NK-92 treated with Interleukin-12 subunit alpha and Interleukin-12 subunit beta, amount 100 ng/mL, for 24 hours (cell line): Measurements from ENCODE around the gene MAP3K6.

ENCODE experiments used
- DNase-seq: peaks from one replicate; lab custom pipeline; 2025; lab: John Stamatoyannopoulos, UW

MAP3K6 gene

GRCh38 chr1:27335506-27336422 is 31.0 kb downstream of the MAP3K6 start:
- no peak for DNase-seq

- no peak for DNase-seq
These were observed 33.0 kb downstream of the MAP3K6 start for GRCh38 chr1:27333717-27334279.

GRCh38 chr1:27332536-27333281 is 34.1 kb downstream of the MAP3K6 start:
- DNase-seq = no peak

- DNase-seq = no peak
These were observed 34.8 kb downstream of the MAP3K6 start for GRCh38 chr1:27331922-27332321.

GRCh38 chr1:27331426-27331825 is 35.3 kb downstream of the MAP3K6 start:
- no peak for DNase-seq

DNA sequence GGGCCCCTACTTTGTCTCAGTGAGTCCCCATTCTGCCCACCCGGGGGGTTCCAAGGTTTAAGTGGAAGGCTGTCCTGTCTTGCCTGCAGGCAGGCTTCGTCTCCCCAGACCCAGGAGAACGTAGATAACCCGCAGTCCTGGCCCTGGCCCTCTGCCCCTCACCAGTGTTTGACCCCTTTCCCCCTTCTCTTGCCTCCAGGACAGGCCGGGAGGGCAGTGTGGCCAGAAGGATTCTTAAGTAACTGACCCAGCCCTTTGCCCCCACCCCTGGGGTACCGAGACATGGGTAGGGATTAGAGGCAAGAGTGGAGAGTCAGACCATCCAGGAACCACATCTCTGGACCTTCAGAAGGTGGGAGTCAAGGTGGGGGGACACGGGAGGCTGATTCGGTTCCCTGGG is 36.0 kb downstream of the MAP3K6 start:
- DNase-seq = no peak

DNA sequence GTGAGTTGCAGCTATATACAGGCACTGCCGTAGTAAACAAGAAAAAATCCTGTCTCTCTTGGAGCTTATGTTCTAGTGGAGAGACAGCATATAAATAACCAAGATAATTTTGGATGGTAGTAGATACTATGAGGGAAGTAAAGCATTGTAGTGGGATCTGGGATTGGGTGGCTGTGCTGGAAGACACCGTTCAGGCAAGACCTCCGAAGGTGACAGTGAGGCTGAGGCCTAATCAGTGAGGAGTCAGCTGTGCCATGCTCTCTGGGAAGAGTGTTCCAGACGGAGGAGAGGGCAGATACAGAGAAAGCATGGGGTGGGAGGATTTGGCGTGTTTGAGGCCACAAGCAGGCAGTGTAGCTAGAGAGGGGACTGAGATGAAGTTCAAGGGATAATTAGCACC is 38.8 kb downstream of the MAP3K6 start:
- DNase-seq = no peak

- DNase-seq = no peak
These were observed 41.5 kb downstream of the MAP3K6 start for GRCh38 chr1:27325286-27325685.

DNA sequence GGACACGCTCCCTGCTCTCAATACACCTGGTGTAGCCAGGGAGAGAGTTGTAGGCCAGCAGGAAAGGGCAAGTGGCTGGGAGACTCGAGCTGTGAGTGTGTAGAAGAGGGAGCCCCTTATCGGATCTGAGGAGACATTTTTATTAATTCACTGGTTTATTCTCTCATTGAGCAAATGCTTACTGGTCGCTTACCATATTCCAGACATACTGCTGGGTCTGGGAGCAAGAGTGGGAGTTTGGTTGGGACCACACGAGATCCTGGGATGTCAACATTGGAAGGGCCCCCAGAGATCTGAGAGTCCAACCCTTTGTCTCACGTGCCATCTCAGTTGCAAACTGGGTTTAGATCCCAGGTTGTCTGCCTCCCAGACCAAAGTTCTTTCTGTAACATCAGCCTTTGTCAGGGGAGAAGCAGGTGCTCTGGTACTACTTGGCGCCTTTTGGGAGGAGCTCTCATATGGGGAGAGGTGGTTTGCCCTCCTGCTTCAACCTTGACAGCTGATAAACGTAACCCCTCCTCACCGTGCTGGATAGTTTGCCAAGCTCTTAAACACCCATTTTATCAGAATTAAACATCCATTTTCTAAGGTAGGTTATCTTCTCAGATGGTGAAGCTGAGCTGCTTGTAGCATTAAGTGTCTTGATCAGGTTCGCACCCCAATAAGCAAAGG is 44.1 kb downstream of the MAP3K6 start:
- no peak for DNase-seq

- peak; percentile 93 for DNase-seq
These were observed 44.8 kb downstream of the MAP3K6 start, which contains the start of gene TMEM222 for GRCh38 chr1:27321813-27322568. TMEM222 (plus strand) TSS chr1:27322163; CDS start chr1:27322198, 35 bp downstream.

DNA sequence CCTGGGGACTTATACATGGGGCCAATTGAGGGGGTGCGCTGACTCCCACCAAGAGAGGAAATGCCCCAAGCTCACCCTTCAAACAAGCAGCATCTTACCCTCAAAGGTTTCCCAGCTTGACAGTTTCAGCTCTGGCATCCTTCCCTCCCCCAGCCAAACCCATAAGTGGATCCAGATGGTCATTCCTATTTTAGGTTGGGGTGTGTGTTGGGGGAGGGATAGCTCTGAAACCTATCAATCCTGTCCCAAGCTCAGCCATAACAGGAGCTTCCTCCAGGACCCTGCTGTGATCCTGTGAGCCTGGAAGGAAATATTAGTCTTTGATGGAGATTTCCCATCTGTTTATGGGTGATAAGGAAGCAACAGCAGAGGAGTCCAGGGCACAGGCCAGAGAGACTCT is 48.2 kb downstream of the MAP3K6 start:
- no peak for DNase-seq

- DNase-seq = no peak
These were observed 48.6 kb downstream of the MAP3K6 start for GRCh38 chr1:27318136-27318535.

- DNase-seq = no peak
These were observed 49.9 kb downstream of the MAP3K6 start for GRCh38 chr1:27316860-27317259.

DNA sequence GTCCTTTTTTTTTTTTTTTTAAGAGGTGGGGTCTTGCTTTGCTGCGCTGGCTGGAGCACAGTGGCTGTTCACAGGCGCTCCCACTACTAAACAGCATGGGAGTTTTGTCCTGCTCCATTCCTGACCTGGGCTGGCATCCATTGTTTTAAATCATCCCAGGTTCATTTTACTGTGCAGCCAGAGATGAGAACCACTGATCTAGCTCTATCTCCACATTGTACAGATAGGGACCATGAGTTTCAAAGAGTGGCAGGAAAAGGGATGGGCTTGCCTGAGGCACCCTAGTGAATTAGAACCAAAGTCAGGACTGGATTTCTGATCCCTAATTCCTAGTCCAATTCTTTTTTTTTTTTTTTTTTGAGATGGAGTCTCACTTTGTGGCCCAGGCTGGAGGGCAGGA is 52.0 kb downstream of the MAP3K6 start:
- DNase-seq = no peak

GRCh38 chr1:27314169-27314568 is 52.6 kb downstream of the MAP3K6 start:
- DNase-seq = no peak

DNA sequence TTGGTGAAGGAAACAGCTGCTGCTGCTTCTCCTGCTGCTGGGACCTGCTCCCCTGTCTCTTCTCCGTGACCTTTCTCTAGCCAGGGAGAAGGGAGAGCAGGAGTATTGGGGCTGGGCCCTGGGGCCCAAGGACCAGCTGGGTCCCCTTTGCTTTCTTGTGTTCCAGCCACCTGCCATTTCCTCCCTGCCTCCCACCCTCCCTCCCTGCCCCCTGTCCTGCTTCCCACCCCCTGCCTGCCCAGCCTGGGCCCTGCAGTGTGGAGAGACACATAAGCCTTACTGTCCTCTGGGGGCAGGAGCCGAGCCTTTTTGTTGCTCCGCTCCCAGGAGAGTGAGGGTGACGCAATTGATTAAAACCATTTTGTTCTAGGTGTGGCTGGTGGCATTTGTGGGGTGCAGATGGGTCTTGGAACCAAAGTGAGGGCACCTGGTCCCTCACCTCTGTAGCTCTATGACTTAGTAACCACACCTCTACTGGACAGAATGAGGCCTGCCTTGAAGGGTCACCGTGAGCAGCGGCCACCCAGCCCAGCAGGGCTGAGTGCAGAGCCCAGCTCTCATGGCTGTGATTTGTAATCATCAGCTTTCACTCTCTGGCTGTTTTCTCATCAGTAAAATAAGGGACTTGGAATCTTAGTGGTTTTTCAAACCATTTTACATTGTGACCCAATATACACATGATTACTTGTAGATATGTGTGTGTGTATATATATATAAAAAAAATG is 58.7 kb downstream of the MAP3K6 start:
- DNase-seq = no peak

GRCh38 chr1:27306892-27307761 is 59.6 kb downstream of the MAP3K6 start:
- no peak for DNase-seq

- DNase-seq = no peak
These were observed 60.7 kb downstream of the MAP3K6 start for GRCh38 chr1:27306071-27306470.
